Raji (cell line): ENCODE measurements around the gene FCSK.

ENCODE experiments used
- POLR2A ChIP-seq: IDR thresholded peaks from 2 replicates; pipeline ENCODE4 v1.6.1; 2011; ENCODE audit warnings: low read depth, low read length, control low read depth; ENCODE audit not compliant: insufficient read depth

FCSK gene

DNA sequence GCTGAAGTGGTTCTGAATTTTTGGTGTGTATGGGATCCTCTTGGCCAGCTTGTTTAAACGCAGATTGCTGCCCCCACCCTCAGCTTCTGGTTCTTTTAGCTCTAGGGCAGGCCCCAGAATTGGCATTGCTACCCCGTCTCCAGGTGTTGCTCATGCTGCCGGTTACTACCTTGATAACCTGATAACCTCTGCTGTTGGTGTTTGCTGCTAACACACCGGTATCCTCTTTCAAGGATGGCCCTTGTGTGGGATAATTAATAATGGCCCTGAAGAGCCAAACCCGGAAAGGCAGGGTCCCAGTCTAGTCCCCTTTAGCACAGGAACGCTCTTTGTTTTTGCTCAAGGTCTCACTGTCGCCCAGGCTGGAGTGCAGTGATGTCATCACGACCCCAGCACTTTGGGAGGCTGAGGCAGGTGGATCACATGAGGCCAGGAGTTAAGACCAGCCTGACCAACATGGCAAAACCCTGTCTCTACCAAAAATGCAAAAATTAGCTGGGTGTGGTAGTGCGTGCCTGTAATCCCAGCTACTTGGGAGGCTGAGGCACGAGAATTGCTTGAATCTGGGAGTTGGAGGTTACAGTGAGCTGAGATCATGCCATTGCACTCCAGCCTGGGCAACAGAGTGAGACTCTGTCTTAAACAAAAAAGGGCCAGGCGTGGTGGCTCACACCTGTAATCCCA, 14.2 kb upstream of the FCSK start:
- no peak for TF ChIP-seq POLR2A

DNA sequence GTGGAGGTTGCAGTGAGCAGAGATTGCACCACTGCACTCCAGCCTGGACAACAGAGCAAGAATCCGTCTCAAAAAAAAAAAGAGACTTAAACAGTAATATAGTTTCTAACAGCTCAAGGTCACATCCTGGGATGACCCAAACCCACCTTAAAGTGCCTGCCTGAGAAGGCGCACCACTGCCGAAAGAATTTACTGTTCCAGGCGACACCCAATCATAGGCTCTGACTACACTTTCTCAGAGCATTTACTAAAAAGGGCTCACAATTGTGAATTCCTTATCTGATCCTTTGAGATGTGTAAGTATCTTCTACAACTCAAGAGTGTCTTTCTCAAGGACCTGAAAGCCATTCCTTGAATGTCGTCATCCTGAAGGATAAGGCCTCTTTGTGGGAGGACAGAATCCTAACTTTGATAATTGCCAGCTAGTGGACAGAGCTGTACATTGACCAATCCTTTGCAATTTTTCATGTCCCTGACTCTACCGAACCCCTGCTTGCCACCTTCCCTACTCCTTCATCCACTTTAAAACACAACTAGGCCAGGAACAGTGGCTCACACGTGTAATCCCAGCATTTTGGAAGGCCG, 12.9 kb upstream of the FCSK start:
- TF ChIP-seq POLR2A, result no peak

DNA sequence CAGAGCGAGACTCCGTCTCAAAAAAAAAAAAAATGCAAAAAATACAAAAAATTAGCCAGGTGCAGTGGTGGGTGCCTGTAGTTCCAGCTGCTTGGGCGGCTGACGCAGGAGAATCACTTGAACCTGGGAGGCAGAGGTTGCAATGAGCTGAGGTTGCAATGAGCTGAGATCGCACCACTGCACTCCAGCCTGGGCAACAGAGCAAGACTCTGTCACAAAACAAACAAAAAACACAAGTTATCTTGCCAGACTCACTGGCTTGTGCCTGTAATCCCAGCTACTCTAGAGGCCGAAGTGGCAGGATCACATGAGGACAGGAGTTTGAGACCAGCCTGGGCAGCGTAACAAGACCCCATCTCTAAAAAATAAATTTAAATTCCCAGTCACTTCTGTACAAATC, 12.1 kb upstream of the FCSK start:
- TF ChIP-seq POLR2A, result no peak

DNA sequence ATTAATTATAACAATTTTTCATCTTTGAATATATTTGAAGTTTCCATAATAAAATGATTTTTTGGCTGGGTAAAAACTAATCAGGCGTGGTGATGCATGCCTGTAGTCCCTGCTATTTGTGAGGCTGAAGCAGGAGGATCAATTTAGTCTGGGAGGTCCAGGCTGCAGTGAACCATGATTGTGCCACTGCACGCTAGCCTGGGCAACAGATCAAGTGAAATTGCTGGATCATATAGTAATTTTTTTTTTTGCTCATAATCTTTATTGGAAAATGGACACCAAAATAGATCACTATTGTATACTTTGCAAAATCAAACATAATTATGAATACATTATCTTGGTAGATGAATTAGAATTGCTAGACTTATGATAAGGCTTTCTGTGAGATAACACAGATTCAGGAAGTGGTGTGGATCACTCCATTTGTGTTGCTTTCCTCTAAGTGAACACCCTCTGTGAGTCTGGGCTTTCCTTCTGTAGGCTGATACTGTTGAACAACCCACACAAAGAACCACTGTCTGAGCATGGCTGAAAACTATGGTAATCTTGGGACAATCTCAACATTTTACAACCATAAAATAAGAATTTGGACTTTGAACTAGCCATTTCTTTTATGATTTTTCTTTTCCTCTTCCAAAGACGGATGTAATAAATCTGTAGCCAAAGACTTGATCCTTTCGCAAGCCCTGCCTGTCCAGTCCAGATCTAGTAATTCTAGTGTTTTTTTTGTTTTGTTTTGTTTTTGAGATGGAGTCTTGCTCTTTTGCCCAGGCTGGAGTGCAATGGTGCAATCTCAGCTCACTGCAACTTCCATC, 9.9 kb upstream of the FCSK start:
- no peak for TF ChIP-seq POLR2A

DNA sequence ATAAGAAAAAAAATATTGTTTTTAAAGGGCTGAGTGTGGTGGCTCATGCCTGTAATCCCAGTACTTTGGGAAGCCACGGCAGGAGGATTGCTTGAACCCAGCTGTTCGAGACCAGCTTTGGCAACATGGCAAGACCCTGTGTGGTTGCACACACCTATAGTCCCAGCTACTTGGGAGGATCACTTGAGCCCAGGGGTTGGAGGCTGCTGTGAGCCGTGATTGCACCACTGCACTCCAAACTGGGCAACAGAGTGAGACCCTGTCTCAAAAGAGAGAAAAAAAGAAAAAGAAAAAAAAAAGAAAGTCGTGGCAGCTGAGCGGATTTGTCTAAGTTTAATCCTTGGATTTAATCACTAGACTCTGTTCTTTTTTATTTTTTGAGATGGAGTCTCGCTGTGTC, 6.3 kb upstream of the FCSK start:
- no peak for TF ChIP-seq POLR2A

DNA sequence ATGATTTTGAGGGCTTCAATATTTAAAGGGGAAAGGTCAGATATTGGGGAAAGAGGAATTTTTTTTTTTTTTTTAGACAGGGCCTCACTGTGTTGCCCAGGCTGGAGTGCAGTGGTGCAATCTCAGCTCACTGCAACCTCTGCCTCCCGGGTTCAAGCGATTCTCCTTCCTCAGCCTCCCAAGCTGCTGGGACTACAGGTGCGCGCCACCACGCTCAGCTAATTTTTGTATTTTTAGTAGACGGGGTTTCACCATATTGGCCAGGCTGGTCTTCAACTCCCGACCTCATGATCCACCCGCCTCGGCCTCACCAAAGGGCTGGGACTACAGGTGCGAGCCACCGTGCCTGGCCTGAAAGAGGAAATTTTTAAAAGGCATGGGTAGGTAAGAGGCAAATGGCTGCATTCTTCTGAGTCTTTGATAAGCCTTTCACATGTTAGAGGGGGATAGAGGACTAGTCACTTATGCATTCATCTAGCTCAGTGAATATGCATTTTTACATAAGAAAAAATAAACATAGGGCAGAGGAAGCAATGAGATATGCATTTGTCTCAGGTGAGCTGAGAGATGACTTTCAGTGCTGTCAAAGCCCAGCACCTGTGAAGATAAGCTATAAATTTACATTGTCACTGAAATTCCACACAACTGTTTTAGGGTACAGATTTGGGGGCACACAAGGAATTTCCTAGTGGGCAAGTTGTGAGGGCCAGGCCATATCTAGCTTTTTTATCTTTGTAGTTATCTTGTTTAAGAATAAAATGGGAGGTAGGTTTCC, 1.1 kb upstream of the FCSK start:
- TF ChIP-seq POLR2A, result no peak

DNA sequence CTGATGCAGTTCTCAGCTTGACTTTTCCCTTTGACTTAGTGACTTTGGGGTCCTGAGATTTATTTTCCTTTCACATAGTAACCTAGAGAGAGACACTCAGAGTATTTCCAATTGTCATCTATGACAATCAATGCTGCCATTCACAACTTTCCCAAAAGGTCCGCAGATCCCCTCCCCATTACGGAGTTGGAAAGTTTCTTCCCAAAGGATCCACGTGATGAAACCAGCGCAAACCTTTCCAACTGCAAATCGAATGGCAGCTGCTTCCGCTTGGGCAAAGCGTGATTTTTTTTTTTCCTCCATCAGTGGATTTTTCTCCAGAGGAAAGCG, 538 bp upstream of the FCSK start:
- no peak for TF ChIP-seq POLR2A

DNA sequence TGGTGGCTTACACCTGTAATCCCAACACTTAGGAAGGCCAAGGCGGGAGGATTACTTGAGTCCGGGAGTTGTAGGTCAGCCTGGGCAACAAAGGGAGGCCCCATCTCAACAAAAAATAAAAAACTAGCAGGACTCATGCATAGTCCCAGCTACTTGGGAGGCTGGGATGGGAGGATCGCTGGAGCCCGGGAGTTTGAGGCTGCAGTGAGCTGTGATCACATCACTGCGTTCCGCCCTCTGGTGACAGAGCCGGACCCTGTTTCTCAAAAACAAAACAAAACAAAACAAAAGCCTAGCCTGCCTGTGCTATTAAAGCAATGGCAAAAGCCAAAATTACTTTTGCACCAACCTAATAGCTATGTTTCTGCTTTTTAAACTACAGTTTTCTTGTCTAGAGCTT, 1.5 kb downstream of the FCSK start:
- no peak for TF ChIP-seq POLR2A

DNA sequence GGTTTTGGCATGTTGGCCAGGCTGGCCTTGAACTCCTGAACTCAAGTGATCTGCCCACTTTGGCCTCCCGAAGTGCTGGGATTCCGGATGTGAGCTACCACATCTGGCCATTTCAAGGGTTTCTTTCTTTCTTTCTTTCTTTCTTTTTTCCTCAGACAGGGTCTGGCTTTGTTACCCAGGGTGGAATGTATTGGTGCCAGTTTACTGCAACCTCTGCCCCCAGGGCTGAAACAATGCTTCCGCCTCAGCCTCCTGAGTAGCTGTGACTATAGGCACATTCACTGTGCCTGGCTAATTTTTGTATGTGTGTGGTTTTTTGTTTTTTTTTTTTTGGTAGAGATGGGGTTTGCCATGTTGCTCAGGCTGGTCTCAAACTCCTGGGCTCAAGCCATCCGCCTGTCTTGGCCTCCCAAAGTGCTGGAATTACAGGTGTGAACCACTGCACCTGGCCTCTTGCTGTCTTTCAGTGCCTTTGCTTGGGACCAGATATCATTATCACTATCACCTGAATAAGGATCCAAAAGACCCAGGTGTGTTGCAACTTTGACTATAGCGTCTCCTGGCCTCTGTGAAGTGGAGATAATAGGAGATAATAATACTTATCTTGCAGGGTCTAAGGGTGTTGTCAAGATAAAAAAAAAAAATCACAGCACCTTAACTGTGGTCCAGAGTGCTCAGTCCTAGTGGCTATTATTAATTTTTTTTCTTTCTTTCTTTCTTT, 3.2 kb downstream of the FCSK start:
- TF ChIP-seq POLR2A, result no peak

DNA sequence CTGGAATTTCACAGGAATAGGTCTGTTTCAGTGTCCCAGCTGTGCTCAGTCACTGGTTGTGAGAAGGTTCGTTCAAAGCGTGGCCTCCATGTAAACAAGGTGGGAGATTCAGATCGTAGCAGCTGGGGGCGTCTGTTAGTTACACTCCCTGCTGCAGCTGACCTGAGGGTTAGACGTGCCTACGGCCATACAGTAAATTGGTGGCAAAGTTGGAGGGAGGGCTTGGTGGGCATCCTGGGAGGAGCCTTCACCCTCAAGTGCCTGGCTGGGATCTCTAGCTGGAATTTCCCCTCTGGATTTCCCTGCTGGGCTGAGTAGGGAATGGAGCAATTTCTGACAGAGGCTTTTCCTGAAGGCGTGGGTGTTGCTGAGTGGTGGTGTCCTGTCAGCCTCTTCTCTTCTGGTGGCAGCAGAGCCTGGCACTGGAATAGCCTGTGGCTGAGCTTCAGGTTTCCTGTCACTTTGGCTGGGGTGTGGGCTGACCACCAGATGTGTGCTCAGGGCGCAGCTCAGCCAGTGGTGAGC, 6.4 kb downstream of the FCSK start:
- TF ChIP-seq POLR2A, result no peak

DNA sequence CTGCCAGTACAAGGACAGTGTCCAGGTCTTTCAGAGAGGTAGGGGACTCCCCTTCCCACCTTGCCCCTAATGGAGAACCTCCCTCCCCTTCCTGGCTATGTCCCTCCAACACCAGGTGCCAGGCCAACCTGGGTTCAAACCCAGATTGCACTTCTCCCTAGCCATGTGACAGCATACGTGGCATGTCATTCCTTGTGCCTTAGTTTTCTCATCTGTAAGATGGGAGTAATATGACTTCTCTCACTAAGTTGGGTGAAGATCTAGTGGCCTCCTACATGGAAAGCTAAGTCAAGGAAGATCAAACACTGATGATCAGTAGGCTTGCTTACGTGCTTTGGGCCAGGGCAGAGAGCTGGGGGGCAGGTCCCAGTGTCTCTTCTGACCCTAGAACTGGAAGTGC, 8.8 kb downstream of the FCSK start:
- TF ChIP-seq POLR2A, result no peak

DNA sequence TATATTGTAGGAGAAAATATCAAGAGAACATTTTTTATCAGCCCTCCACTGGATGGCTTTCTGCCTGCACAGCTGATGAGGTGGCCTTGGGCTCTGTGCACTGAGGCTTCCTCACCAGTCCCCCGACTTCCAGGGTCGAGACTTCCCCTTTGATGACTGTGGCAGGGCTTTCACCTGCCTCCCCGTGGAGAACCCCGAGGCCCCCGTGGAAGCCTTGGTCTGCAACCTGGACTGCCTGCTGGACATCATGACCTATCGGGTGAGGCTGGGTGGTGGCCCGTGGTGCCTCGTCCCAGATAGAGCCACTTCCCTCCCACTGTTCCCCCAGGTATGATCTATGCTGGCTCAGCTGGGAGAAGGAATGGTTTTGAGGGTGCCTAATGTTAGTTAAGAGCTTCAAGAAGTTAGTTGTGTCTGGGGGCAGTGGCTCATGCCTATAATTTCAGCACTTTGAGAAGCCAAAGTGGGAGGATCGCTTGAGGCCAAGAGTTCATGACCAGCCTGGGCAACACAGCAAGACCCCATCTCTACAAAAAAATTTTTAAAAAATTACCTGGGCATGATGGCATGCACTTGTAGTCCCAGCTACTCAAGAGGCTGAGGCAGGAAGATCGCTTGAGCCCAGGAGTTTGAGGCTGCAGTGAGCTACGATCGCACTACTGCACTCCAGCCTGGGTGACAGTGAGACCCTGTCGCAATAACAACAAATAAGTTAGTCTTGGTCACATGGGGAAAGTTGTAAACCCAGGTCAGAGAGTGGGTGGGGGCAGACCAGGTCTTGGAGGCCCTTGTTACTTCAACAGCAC, 11.8 kb downstream of the FCSK start:
- TF ChIP-seq POLR2A, result no peak

DNA sequence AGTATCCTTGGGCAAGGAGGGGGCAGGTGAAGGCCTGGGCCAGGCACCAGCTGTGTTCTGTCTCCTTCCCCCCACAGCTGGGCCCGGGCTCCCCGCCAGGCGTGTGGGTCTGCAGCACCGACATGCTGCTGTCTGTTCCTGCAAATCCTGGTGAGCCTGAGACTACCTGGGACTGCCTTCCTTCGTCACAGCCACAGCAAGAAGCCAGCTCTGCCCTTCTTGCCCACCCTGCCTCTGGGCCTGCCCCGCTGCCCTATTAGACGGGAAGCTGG, 12.3 kb downstream of the FCSK start:
- no peak for TF ChIP-seq POLR2A

DNA sequence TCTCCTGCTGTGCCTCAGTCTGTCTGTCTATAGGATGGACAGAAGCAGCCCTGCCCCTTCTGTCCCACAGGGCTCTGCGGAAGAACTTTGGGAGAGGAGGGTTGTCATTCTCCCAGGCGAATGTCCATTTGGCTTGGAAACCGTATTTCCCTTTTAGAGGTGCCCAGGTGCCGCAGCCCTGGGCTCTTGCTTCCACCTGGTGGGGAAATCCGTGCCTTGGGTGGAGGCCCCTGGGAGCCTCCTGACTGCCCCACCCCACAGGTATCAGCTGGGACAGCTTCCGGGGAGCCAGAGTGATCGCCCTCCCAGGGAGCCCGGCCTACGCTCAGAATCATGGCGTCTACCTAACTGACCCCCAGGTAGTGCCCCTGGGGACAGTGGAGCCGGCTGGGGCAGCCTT, 12.7 kb downstream of the FCSK start:
- no peak for TF ChIP-seq POLR2A
